Heart left ventricle (tissue), 13 donors: ENCODE data around the gene TFDP3.

Source experiments
- CTCF ChIP-seq, 12 donors: fragments of 200-600 bp; sonication (generic) in 4 of 12; IDR thresholded peaks; one replicate each; pipeline versions ENCODE4 v1.5.0 to v1.8.0; 2018 to 2022; ENCODE audit warnings: antibody characterized with exemption in 12 of 12, mild to moderate bottlenecking in 5 of 12
- POLR2A ChIP-seq, 2 donors: fragments of 450-650 bp; IDR thresholded peaks; one replicate each; pipeline ENCODE4 v1.6.1; 2017; ENCODE audit warnings: antibody characterized with exemption in 2 of 2, mild to moderate bottlenecking in 2 of 2, moderate library complexity in 2 of 2
- donor health status: ischemic (EF 13 %, LVEDD 7.1; RV severe dilation, severe dysfunction).
- donor health status: DM: no; HTN: yes; CAD: no.
- donor health status: DM: no; HTN: no; CAD: no.
- donor health status: ischemic (EF 25% LVEDD 6.9; RV normal size, moderate dysfunction).
- donor health status: ischemic (EF 25% LVEDD 5.7; RV mildly dilated, moderate dysfunction).
- donor health status: ischemic (EF 35%, LVEDD 5.7; RV mildly dilated, moderate dysfunction).
- donor health status: nonischemic (EF 11% LVEDD 7.7; RV severe dilation, severe dysfunction).
- donor health status: DM: yes; HTN: yes; CAD: no.
- donor health status: PGD.
- donor health status: ischemic (EF 29% LVEDD 5.4; RV normal size, mild dysfunction).
- donor health status: nonischemic (EF 23%, LVEDD 6.1; RV moderate dilation, normal function).

GRCh38 chrX:133190877-133191738 is 27.0 kb downstream of the TFDP3 start:
- no peak for TF ChIP-seq CTCF (IDR thresholded peaks at IDR 0.05)
- no peak for TF ChIP-seq POLR2A (IDR thresholded peaks at IDR 0.05)
